Middle frontal gyrus (tissue), 1 donor: ENCODE results near the gene IRF2BP1.
A peak's percentile ranks its signal among the peaks of the same experiment; 100 is the strongest.
"Not testable (repeated sequence)": the region's sequence is repeated elsewhere in the genome, so short reads cannot be mapped to it uniquely, and the experiment has no call there.

Experiments
- DNase-seq: peaks from one replicate; pipeline ENCODE4 v3.0.0-alpha.2; 2015; ENCODE audit warnings: low spot score; ENCODE audit errors: extremely low spot score

Gene IRF2BP1

GRCh38 chr19:45902651-45903625, 17.0 kb upstream of the IRF2BP1 start:
- DNase-seq, result peak; percentile 98

- no peak for DNase-seq
These were observed 16.1 kb upstream of the IRF2BP1 start, which contains the start of gene MYPOP for GRCh38 chr19:45901912-45902650. MYPOP (minus strand) TSS chr19:45902613; CDS start chr19:45901773, 840 bp downstream.

GRCh38 chr19:45901432-45901911, 15.5 kb upstream of the IRF2BP1 start:
- DNase-seq, result no peak

GRCh38 chr19:45900738-45901431, 14.9 kb upstream of the IRF2BP1 start:
- no peak for DNase-seq

- DNase-seq, result no peak
These were observed 14.1 kb upstream of the IRF2BP1 start for GRCh38 chr19:45899919-45900589.

GRCh38 chr19:45899253-45899652, 13.3 kb upstream of the IRF2BP1 start:
- no peak for DNase-seq

- DNase-seq, result no peak
These were observed 11.4 kb upstream of the IRF2BP1 start for GRCh38 chr19:45897261-45897812.

- DNase-seq, result not testable (repeated sequence)
These were observed 10.2 kb upstream of the IRF2BP1 start for GRCh38 chr19:45895983-45896599.

GRCh38 chr19:45895519-45895972, 9.6 kb upstream of the IRF2BP1 start:
- no peak for DNase-seq

GRCh38 chr19:45890877-45891276, 4.9 kb upstream of the IRF2BP1 start:
- DNase-seq, result no peak

GRCh38 chr19:45889210-45889885, 3.4 kb upstream of the IRF2BP1 start:
- no peak for DNase-seq

- no peak for DNase-seq
These were observed 1.3 kb upstream of the IRF2BP1 start for GRCh38 chr19:45887200-45887710.

GRCh38 chr19:45886427-45887199, 672 bp upstream of the IRF2BP1 start:
- peak; percentile 93 for DNase-seq

GRCh38 chr19:45884682-45885555, 1.0 kb downstream of the IRF2BP1 start:
- DNase-seq, result no peak

- no peak for DNase-seq
These were observed 1.9 kb downstream of the IRF2BP1 start for GRCh38 chr19:45883881-45884681.

- DNase-seq, result no peak
These were observed 2.4 kb downstream of the IRF2BP1 start for GRCh38 chr19:45883586-45883880.
